ENCODE results near the gene PATZ1.

DNA sequence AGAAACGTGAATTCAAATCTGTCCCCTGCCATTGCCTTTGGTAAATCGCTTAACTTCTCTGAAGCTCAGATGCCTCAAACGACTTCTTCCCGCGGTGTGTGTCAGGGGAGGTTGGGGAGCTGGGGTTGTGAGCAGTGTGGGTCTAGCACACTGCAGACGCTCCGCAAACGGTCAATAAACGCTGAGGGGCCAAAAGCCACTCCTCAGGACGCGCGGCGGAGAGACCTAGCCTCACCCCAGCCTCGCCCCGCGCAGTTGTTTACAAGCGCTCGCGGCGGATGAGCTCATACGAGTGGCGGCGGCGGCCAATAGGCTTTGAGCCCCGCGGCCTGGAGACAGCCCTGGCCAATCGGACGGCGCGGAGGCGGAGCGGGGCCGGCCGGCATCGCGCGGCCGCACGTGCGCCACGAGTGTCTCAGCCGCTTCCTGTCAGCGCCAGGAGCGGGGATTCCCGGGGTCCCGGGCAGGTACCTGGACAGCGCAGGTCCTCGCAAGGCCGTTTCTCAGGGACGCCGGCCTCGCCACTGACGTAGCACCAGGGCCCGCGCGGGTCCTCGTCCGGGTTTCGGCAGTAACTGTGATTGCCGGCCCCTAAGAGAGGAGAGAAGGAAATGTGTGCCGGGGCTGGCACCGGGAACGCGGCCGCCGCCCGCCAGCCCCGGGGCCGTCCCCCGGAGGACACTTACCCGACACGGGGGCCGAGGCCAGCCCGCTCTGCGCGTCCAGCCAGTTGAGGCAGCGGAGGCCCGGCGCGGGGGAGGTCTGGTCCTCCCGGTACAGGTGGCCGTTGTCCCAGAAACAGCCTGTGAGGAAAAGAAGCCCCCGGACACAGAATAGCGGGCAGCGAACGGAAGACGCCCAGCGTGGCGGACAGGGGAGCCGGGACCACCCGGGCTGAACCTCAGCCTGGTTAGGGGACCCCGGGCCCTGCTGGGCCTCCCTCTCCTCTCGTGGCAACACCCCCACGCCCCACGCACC is 55.4 kb downstream of the PATZ1 start:
- TF ChIP-seq, protein P1, sequence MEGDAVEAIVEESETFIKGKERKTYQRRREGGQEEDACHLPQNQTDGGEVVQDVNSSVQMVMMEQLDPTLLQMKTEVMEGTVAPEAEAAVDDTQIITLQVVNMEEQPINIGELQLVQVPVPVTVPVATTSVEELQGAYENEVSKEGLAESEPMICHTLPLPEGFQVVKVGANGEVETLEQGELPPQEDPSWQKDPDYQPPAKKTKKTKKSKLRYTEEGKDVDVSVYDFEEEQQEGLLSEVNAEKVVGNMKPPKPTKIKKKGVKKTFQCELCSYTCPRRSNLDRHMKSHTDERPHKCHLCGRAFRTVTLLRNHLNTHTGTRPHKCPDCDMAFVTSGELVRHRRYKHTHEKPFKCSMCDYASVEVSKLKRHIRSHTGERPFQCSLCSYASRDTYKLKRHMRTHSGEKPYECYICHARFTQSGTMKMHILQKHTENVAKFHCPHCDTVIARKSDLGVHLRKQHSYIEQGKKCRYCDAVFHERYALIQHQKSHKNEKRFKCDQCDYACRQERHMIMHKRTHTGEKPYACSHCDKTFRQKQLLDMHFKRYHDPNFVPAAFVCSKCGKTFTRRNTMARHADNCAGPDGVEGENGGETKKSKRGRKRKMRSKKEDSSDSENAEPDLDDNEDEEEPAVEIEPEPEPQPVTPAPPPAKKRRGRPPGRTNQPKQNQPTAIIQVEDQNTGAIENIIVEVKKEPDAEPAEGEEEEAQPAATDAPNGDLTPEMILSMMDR (IDR thresholded peaks at IDR 0.05), result no peak
- no peak for TF ChIP-seq ZFX (IDR thresholded peaks at IDR 0.05; ENCODE audit: borderline replicate concordance)

All from 22Rv1 (cell line).